HuH-7 (cell line): ENCODE measurements around the gene FNIP1.
A peak's percentile ranks its signal among the peaks of the same experiment; 100 is the strongest.
"Not testable (repeated sequence)": the region's sequence is repeated elsewhere in the genome, so short reads cannot be mapped to it uniquely, and the experiment has no call there.

ENCODE experiments used
- DNase-seq: peaks from one replicate; pipeline ENCODE4 v3.0.0; 2011; ENCODE audit warnings: low spot score

The FNIP1 gene

GRCh38 chr5:131635684-131636572, 160.9 kb downstream of the FNIP1 start:
- no peak for DNase-seq

GRCh38 chr5:131634996-131635683, 161.7 kb downstream of the FNIP1 start, which contains the start of gene RAPGEF6:
Gene RAPGEF6, minus strand, starts transcription at chr5:131635229. Its CDS starts 199 bp downstream, at chr5:131635030.
- DNase-seq = peak; percentile 59

- peak; percentile 41 for DNase-seq
Measured at GRCh38 chr5:131634666-131634995, 162.2 kb downstream of the FNIP1 start.

GRCh38 chr5:131634238-131634637, 162.6 kb downstream of the FNIP1 start:
- no peak for DNase-seq

GRCh38 chr5:131633830-131634229, 163.0 kb downstream of the FNIP1 start:
- DNase-seq = no peak

GRCh38 chr5:131630963-131631350, 165.9 kb downstream of the FNIP1 start:
- DNase-seq = peak; percentile 15

GRCh38 chr5:131630208-131630962, 166.4 kb downstream of the FNIP1 start:
- DNase-seq = peak; percentile 30

- no peak for DNase-seq
Measured at GRCh38 chr5:131628990-131629389, 167.8 kb downstream of the FNIP1 start.

- no peak for DNase-seq
Measured at GRCh38 chr5:131627207-131627865, 169.5 kb downstream of the FNIP1 start.

GRCh38 chr5:131622633-131623032, 174.2 kb downstream of the FNIP1 start:
- DNase-seq = no peak

GRCh38 chr5:131621164-131621563, 175.7 kb downstream of the FNIP1 start:
- DNase-seq = not testable (repeated sequence)

GRCh38 chr5:131619102-131619501, 177.7 kb downstream of the FNIP1 start:
- no peak for DNase-seq

GRCh38 chr5:131617140-131617822, 179.5 kb downstream of the FNIP1 start:
- no peak for DNase-seq

GRCh38 chr5:131615957-131616356, 180.9 kb downstream of the FNIP1 start:
- no peak for DNase-seq

GRCh38 chr5:131613423-131613822, 183.4 kb downstream of the FNIP1 start:
- no peak for DNase-seq

- no peak for DNase-seq
Measured at GRCh38 chr5:131611064-131611381, 185.8 kb downstream of the FNIP1 start.

GRCh38 chr5:131610198-131611063, 186.4 kb downstream of the FNIP1 start:
- DNase-seq = no peak

- no peak for DNase-seq
Measured at GRCh38 chr5:131609774-131610173, 187.0 kb downstream of the FNIP1 start.

GRCh38 chr5:131608597-131608996, 188.2 kb downstream of the FNIP1 start:
- no peak for DNase-seq

GRCh38 chr5:131607903-131608540, 188.8 kb downstream of the FNIP1 start:
- no peak for DNase-seq
